Raji (cell line): Measurements from ENCODE around the gene MEGF6.

Source experiments
- POLR2A ChIP-seq: IDR thresholded peaks from 2 replicates; pipeline ENCODE4 v1.6.1; 2011; ENCODE audit warnings: low read depth, low read length, control low read depth; ENCODE audit not compliant: insufficient read depth

Gene MEGF6

DNA sequence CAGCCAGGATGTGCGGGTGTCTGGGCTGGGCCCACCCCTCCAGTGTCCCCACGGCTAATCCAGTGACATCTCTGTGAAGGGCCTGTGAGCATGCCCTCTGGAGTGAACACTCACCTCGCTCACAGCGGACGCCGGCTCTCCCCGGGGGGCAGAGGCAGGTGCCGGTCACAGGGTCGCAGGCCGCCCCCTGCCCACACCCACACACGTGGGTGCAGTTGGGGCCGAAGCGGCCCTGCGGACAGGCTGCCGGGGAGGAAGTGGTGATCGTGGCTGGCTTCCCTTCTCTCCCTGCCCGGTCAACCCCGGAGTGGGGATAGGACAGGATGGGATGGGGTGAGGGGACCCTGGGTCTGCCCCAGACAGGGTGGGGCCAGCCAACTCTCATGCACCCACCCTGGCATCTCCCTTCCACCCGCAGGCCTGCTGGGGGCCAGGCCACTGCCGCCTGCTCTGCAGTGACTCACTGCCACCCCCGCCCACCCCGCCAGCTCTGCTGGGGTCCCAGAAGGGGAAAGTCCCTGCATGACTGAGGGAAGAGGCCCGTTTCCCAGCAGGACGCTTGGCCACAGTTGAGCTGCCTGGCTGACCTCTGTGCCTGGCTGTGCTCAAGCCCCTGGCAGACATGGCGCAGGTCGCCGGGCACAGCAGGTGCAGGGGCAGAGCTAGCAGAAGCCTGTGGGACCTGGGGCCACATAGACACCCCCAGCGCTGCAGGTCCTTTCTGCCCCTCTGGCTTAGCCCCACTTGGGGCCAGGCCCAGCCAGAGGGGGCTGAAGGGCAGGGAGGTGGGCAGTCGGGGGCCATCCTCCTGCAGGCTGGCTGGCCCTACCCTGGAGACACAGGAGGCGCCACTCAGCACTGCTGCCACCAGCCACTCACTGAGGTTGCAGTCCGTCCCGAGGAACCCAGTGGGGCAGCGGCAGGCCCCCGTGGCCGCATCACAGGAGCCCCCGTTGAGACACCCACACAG is 115.2 kb downstream of the MEGF6 start:
- TF ChIP-seq POLR2A = no peak

DNA sequence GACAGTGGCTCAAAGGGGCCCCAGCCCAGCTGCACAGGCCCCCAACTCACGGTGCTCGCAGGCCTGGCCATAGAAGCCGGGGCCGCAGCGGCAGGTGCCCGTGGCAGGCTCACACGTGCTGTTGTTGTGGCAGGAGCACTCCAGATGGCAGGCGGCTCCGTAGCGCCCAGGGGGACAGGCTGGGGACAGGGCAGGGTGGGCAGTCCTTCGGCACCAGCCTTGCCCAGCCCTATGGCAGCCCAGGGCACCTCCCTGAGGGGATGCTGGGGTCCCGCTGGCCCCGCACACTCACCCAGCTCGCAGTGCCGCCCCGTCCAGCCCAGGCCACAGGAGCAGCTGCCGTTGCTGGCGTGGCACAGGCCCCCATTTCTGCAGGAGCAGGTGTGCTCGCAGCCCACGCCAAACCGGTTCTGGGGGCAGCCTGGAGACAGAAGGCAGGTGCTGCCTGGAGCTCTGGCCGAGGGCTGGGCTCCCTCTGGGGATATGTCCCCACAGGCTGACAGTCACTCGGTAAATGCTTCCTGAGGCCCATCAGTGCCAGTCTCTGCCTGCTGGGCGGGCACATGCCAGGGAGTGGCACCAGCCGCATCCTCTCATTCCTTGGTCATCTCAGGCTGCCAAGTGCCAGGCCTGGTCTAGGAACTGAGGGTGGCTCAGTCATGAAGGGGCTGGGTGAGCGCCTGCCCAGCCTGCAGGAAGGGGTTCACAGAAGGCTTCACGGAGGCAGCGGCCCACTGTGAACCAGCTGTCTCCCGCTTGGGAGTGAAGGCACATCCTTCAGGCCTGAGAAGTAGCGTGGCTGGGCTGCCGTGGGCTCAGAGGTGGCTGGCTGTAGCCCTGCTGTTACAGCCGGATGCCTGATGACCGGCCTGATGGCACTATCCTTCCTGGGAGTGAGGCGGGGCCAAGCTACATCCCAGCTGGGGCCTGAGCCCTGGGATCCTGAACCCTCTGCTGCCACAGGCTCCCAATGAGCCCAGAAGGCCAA is 116.7 kb downstream of the MEGF6 start:
- TF ChIP-seq POLR2A = no peak

GRCh38 chr1:3492545-3493246 is 118.6 kb downstream of the MEGF6 start:
- TF ChIP-seq POLR2A = no peak

GRCh38 chr1:3491291-3492246 is 119.7 kb downstream of the MEGF6 start:
- no peak for TF ChIP-seq POLR2A

DNA sequence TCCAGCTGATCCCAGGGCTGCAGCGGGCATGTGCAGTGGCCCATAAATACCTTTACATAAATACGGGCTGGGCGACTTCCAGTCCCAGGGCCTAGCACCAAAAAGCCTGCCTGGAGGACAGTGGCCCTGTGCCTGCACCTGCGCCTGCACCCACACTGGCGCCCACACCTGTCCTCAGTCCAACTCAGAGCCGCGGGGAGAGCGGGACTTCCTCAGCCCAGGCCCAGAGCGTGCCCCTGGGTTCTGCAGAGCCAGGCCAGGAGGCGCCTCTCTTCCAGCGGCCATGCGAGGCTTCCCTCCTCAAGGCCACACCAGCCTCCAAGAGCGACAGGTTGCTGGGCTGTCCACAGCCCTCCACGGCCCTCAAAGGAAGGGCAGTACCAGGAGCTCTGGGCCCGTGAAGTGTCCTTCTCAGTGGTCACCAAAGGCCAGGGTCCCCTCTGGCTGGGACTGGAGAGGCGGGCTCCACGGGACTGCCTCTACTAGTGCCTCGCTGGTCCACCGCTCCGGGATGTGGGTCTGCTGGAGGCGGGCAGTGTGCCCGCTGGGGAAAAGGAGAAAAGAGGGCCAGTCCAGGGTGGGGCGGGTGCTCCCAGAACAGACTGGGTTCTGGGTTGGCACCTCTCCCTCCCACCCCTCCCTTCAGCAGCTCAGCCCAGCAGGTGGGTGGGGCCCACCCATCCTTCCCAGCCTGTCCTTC is 121.1 kb downstream of the MEGF6 start:
- TF ChIP-seq POLR2A = no peak

DNA sequence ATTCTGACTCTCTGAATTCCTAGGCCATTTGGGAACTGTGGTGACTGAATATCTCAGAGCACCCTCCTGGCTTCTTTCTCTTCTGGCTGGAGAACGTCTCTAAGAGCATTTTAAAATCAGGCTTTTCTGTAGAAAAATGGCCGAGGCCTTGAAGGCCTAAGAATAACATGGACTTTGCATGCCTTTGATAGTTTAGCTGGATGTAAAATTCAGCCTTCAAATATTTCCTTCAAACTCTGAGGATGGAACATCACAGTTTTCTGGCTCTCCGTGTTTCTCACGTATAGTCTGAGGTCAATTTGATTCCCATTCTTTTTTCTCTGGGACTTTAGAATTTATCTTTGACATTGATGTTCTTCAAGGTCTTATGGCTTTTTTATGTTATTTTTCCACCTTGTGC is 122.9 kb downstream of the MEGF6 start:
- no peak for TF ChIP-seq POLR2A

DNA sequence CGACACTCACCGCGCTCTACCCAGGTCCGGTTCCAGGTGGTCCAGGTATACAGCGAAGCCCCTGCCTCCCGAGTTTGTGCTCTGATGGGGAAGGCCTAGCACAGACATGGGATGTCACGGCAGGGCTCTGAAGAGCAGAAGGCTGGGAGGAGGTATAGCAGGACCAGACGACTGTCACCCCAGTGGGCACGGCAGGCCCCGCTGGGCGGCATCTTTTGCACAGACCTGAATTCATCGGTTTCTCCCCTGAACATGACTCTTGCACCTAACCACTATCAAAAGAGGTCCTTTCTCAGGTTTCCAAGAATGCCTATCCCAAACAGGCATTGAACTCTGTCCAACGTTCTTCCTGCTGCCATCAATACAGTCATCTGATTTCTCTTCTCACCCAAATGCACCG is 126.3 kb downstream of the MEGF6 start:
- TF ChIP-seq POLR2A = no peak

- TF ChIP-seq POLR2A = no peak
Observed at GRCh38 chr1:3483801-3484444, 127.4 kb downstream of the MEGF6 start.

- TF ChIP-seq POLR2A = no peak
Observed at GRCh38 chr1:3483380-3483779, 127.9 kb downstream of the MEGF6 start.

- TF ChIP-seq POLR2A = no peak
Observed at GRCh38 chr1:3482378-3482849, 128.9 kb downstream of the MEGF6 start.

- TF ChIP-seq POLR2A = no peak
Observed at GRCh38 chr1:3481836-3482375, 129.4 kb downstream of the MEGF6 start.

DNA sequence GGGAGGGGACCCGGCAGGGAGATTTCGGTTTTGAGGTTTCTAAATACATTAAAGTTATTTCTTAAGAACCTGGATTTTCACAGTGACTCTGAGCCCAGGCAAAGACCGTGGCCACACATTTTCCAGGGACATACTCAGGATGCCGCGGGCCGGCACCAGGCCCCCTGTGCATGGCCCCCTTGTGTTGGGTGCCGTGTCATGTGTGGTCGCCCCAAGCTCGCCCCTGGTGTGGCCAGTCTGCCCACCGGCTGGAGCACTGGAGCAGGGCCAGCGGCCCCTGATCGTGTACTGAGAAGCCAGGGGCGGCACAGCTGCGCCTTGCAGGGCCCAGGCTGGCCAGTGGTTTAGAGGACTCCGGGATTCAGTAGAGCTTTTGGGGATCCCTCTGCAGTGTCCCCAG is 130.3 kb downstream of the MEGF6 start:
- no peak for TF ChIP-seq POLR2A
